Kidney (tissue), 14 donors: ENCODE results near the gene THSD4. TPM values are rescaled to one million over a fixed set of nuclear protein-coding genes. Genes with fewer than 3 reads are reported as not detected.
"Not testable (repeated sequence)": the region's sequence is repeated elsewhere in the genome, so short reads cannot be mapped to it uniquely, and the experiment has no call there.

Source experiments
- DNase-seq, 5 donors: peaks; one replicate each; pipeline ENCODE4 v3.0.0-alpha.2; 2013 to 2020
- FAIRE-seq: peaks from 2 replicates; lab custom pipeline; 2012; peaks lifted over from hg19 to GRCh38; lab: Jason Lieb, UNC
- H3K27ac ChIP-seq, 2 donors: one replicate each; pipeline ENCODE4 v1.7.0; 2013; ENCODE audit warnings: low read depth in 2 of 2, low read length in 2 of 2, inconsistent platforms in 1 of 2
- H3K27me3 ChIP-seq: one replicate; pipeline ENCODE4 v1.7.1; 2013; ENCODE audit warnings: low read length, inconsistent platforms; ENCODE audit not compliant: control insufficient read depth, insufficient read depth
- H3K36me3 ChIP-seq, 3 donors: one replicate each; pipeline versions ENCODE4 v1.7.0 to v1.7.1; 2013; ENCODE audit warnings: low read length in 3 of 3, control low read depth in 1 of 3, inconsistent platforms in 1 of 3; ENCODE audit not compliant: insufficient read depth in 3 of 3, control insufficient read depth in 2 of 3
- H3K4me1 ChIP-seq, 3 donors: one replicate each; pipeline versions ENCODE4 v1.7.0 to v1.7.1; 2013; ENCODE audit warnings: low read length in 3 of 3, inconsistent platforms in 1 of 3, low read depth in 1 of 3; ENCODE audit not compliant: control insufficient read depth in 2 of 3, insufficient read depth in 2 of 3
- H3K4me3 ChIP-seq, 3 donors: one replicate each; pipeline versions ENCODE4 v1.7.0 to v1.8.1; 2013; ENCODE audit warnings: low read length in 3 of 3, control low read depth in 1 of 3, inconsistent platforms in 1 of 3
- H3K9ac ChIP-seq, 3 donors: one replicate each; pipeline versions ENCODE4 v1.7.0 to v1.7.1; 2013; ENCODE audit warnings: low read length in 3 of 3, control low read depth in 1 of 3, inconsistent platforms in 1 of 3
- H3K9me3 ChIP-seq, 3 donors: one replicate each; pipeline versions ENCODE4 v1.7.0 to v1.7.1; 2013; ENCODE audit warnings: low read length in 3 of 3, control low read depth in 1 of 3, inconsistent platforms in 1 of 3; ENCODE audit not compliant: control insufficient read depth in 2 of 3, insufficient read depth in 1 of 3
- CTCF ChIP-seq: IDR thresholded peaks from 3 replicates; pipeline ENCODE4 v1.5.1; 2012; ENCODE audit warnings: mild to moderate bottlenecking, moderate library complexity, borderline replicate concordance; ENCODE audit not compliant: insufficient read depth; ENCODE audit errors: extremely low read depth
- intact Hi-C: fragments of 100-400 bp; cut with DNase I; formaldehyde crosslinking; loops from one replicate; pipeline ENCODE4 v1.11.1; 2022
- polyA plus RNA-seq: library from polyadenylated mRNA; stranded (reverse); fragments of 350-450 nt; fragmentation: Illumina TruSeq; extraction: RNeasy Lipid Tissue Mini Kit (QIAGEN cat#74804); gene quantifications from one replicate; pipeline ENCODE4 v1.2.3, GENCODE V29; 2014; ENCODE audit warnings: low read depth, low replicate concordance; ENCODE audit not compliant: insufficient read depth
- total RNA-seq: library from RNA; stranded (reverse); fragmentation: NEBNext Ultra II Directional; extraction: Animal tissue kit (Norgen Biotek cat#: 25700); gene quantifications from one replicate; pipeline ENCODE4 v1.2.1, GENCODE V29; 2021
- donor health status: control.
- donor health status: control.
- donor health status: control.
- donor health status: control.
- donor health status: control.
- donor health status: DM: yes; HTN: yes; CAD: no.
- donor health status: Normal renal cell carcinoma (clear cell type).

THSD4 gene
- total and polyA plus RNA-seq, 2 donors from 2014 or later: 9.4 to 36.3 TPM

DNA sequence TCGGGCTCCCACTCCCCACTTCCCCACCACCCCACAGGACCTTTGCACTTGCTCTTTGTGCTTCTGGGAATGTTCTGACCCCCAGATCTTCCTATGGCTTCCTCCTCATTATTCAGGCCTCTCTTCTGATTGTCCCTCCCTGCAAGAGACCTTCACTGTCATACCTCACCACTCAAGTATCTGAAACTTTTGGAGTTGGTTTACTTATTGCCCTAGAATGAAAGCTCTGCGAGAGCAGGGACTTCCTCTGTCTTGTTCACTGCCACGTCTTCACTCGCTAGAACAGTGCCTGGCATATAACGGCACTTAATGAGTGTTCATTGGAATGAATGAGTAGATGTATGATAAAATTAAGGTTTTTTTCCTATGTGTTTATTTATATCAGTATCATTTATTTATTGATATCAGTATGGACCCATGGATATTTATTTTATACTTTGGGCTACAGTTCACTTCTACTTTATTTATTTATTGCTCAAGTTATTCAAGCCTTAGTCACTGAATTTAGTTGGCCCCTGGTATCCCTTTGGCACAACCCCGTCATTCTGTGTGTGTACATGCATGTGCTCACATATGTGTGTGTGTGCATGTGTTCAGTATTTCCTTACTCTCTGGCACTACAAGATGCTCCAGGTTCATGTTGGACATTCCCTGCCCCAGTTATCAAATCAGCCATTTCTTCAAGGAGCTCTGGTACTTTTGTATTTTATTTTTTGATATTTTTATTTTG lies 197.6 kb downstream of the THSD4 start:
- no peak overlapping the region for H3K4me3 ChIP-seq
- intact Hi-C loops: no loop called here
- DNase-seq: no peak
- no peaks in the 10 kb centered on the region for H3K36me3 ChIP-seq
- no peaks in the 10 kb centered on the region for H3K27me3 ChIP-seq
- no peaks in the 10 kb centered on the region for H3K4me1 ChIP-seq
- no peak overlapping the region for H3K9ac ChIP-seq
- H3K27ac ChIP-seq: no peak overlapping the region
- no peak for FAIRE-seq
- no peaks in the 10 kb centered on the region for H3K9me3 ChIP-seq
- TF ChIP-seq CTCF: no peak

GRCh38 chr15:71313806-71314205 lies 198.5 kb downstream of the THSD4 start:
- H3K36me3 ChIP-seq: no peaks in the 10 kb centered on the region
- intact Hi-C loops: no loop called here
- no peaks in the 10 kb centered on the region for H3K27me3 ChIP-seq
- no peak overlapping the region for H3K4me3 ChIP-seq
- DNase-seq: no peak
- no peak for FAIRE-seq
- H3K27ac ChIP-seq: no peak overlapping the region
- H3K4me1 ChIP-seq: no peaks in the 10 kb centered on the region
- no peak overlapping the region for H3K9ac ChIP-seq
- TF ChIP-seq CTCF: no peak
- H3K9me3 ChIP-seq: no peaks in the 10 kb centered on the region

GRCh38 chr15:71314956-71315537 lies 199.8 kb downstream of the THSD4 start:
- Histone ChIP-seq H3K4me3 (no peak overlapping the region), H3K36me3 (no peaks in the 10 kb centered on the region), H3K27ac (no peak overlapping the region), H3K27me3 (no peaks in the 10 kb centered on the region), H3K9me3 (no peaks in the 10 kb centered on the region), H3K4me1 (no peaks in the 10 kb centered on the region), H3K9ac (no peak overlapping the region)
- no peak for FAIRE-seq
- DNase-seq: no peak
- TF ChIP-seq CTCF: no peak
- intact Hi-C loops: no loop called here

GRCh38 chr15:71316911-71317310 lies 201.6 kb downstream of the THSD4 start:
- DNase-seq (no peak), FAIRE-seq (no peak)
- Histone ChIP-seq H3K4me1 (no peaks in the 10 kb centered on the region), H3K9me3 (no peaks in the 10 kb centered on the region), H3K9ac (no peak overlapping the region), H3K27ac (no peak overlapping the region), H3K36me3 (no peaks in the 10 kb centered on the region), H3K27me3 (no peaks in the 10 kb centered on the region), H3K4me3 (no peak overlapping the region)
- intact Hi-C loops: no loop called here
- no peak for TF ChIP-seq CTCF

- intact Hi-C loops, H3K4me3 ChIP-seq, H3K27me3 ChIP-seq, H3K27ac ChIP-seq, FAIRE-seq, DNase-seq, H3K9ac ChIP-seq, H3K36me3 ChIP-seq, H3K4me1 ChIP-seq, H3K9me3 ChIP-seq: not testable (repeated sequence)
Measured at GRCh38 chr15:71319424-71319823, 204.2 kb downstream of the THSD4 start.
